ENCODE measurements around the gene MOV10L1.
"Not testable (repeated sequence)": the region's sequence is repeated elsewhere in the genome, so short reads cannot be mapped to it uniquely, and the experiment has no call there.

Gene MOV10L1

DNA sequence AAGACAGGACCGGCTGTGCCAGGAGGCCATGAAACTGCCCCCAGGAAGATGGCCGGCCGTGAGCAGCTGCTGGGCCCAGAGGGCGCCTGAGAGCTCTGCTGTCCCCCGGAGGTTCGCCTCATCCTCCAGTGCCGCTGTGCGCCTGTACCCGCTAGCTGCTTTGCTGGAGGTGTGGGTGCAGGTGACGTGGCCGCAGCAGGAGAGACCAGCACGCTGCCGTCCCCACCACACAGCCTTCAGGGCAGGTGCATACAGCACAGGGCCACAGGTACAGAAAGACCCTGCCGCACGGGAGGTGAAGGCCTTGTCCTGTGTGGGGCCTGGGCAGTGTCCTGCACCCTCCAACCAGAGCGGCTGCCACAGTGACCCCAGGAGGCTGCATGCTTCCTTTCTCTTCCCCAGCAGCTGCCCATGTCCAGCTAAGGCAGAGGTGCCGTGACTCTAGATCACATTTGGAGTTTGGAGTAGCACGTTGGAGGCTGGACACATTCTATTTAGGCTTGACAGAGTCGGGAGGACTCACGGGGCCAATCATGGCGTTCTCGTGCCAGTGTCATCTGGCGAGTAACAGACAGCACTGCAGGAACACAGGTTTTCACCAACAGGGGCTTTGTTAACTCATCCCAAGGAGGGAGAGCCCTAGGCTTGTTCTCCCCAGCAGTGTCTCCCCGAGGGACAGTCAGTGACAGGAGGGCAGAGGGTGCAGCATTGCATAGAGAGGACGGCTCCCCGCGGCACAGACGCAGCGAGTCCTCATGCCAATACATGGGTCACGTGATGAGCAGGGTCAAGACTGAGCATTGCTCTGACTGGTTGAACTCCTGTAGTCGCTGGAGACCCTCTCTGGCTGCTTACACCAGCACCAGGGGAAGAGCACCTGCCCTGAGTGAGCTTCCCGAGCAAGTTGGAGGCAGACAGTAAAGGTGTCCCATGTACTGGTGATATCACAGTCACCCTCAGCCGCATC, 62.0 kb downstream of the MOV10L1 start:
- FAIRE-seq (no peak), DNase-seq (ENCODE audit: insufficient read length, low spot score) (no peak)

DNA sequence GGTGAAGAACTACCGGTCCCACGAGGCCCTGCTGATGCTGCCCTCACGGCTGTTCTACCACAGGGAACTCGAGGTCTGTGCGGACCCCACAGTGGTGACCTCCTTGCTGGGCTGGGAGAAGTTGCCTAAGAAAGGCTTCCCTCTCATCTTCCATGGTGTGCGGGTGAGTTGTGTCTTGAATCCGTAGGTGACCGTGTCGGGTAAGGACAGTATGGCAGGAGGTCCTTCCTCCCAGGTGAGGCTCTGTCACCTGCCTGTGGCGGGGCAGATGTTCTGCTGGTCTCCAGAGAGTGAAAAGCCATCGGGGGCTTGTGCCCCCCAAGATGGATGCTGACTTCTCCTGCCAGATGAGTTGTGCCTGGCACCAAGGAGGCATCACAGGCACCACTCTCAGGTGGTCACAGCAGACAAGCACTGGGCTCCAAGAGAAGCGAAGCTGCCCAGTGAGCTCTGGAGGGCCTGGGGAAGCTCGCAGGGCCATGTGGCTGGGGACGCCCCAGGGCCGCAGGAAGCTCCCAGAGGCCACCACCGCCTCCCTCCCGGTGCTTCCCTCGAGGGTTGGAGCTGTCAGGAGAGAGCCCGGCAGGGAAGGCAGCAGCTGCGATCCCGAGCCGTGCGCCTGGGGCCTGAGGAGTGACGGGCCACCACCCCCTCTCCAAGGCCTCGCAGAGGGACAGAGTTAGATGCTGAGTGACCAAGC, 63.4 kb downstream of the MOV10L1 start:
- no peak for FAIRE-seq
- no peak for DNase-seq (ENCODE audit: insufficient read length, low spot score)

DNA sequence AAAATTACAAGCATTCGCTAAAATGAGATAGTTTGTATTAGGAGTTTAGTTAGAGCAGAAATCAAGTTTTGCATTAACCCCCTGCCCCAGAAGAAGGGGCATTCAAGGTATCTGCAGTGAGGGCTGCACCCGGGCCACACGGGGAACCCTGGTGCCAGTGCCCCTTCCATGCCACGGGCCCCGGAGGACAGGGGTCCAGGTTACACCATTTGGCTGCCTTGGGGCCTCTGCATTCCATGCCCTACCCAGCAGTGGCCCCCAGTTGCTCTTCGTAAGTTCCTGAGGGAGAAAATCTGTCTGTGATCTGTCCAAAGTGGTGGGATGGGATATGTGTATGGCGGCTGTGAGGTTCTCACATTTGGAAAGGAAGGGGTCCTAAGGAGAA, 63.9 kb downstream of the MOV10L1 start:
- no peak for DNase-seq (ENCODE audit: insufficient read length, low spot score)
- no peak for FAIRE-seq

DNA sequence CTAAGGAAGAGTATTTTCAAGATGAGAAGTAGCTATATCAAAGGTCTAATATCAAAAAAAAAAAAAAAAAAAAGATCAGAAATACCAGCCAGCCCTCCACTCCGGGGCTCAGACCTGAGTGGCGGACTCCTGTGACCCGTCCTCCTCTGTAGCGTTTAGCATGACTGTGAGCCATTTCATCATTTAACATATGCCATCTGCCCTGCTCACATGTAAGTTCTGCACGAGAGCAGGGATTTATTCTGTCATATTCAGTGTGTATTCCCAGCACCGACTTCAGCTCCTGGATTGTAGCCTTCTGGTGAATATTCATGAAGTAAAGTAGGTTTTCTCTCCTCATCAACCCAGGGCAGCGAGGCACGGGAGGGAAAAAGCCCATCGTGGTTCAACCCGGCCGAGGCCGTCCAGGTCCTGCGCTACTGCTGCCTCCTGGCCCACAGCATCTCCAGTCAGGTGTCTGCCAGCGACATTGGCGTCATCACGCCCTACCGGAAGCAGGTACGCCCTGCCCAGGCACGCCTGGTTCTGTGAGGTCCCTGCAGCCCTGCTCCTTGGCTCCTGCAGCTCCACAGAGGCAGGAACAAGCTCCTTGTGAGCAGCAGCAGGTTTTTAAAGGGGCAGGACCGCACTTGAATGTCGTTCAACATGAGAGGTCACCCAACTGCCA, 68.0 kb downstream of the MOV10L1 start:
- no peak for FAIRE-seq
- no peak for DNase-seq (ENCODE audit: insufficient read length, low spot score)

DNA sequence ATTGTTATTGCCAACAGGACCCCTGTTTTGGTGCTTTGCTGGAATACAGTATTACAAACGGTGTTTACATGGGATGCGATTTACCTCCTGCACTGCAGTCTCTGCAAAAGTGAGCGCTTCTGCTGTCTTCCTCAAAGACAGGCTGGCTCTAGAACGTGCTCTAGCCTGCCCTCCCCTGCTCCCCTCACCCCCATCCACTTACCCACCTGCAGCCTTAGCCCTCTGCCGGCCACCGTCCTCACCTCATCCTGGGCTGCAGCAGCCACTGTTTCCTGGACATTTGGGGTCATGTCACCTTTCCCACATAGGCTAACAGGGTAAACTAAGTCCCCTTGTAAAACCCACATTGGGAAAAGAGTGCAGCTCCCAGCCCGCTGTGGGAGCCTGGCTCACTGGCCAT, 71.1 kb downstream of the MOV10L1 start:
- FAIRE-seq, result no peak
- no peak for DNase-seq (ENCODE audit: insufficient read length, low spot score)

DNA sequence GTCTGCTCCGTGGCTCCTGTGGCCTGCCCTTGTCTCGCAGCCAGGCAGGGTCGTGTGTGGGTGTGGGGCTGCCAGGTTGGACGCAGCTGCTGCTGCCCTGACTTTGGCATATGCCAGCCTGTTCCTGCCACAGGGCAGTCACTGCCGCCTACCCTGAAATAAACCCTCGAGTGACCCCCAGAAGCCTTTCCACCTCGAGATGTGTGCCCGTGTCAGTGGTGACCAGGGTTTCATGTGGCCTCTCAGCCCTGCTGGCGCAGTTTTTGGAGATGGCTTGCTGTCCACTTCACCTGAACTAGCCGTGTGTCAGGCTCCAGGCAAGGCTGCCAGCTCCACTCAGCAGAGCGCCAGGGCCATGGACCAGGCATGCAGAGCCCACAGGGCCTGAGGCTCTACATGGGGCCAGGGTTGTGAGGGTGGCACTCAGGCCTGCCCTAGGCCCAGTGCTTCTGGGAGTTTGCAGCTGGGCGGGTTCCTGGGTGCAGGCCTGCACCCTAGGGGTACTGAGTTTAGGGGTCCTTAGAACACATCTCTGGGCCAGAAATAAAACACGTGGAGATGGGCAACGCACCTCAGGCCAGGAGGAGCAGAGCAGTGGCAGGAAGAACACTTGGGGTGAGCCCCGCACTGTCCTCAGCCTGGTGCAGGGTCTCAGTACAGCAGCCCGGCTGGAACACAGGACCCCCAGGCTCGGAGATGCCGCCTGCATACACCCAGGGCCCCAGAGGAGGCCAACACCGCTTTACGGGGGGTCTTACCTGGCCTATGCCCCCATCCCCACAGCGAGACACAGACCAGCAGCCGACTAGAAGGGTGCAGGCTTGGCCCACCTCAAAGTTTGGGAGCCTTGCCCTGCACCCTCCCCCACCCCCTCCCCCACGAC, 71.9 kb downstream of the MOV10L1 start:
- no peak for FAIRE-seq

DNA sequence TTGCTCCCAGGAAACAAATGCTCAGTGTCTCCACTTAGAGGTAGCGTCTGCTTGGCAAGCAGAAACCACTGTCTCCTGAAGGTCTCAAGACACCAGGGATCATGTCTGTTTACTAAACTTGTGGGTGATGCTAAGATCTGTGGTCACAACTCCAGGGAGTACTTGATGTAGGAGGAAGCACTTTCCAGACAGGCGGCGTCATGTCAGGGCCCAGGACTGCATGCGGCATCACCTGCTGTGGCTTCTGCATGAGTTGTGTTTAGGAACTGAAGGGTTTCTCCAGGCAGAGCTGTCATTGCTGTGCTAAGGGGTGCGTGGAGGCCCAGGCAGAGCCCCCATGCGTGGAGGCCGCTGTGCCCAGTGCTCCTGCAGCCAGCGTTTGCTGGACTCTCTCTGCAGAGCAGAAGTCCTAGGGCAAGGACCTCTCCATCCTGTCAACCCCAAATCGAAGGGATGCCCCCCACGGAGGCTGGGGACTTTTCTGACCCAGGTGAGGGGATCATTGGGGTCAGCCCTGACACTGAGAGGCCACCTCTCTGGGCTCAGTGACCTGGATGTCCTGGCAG, 72.7 kb downstream of the MOV10L1 start:
- FAIRE-seq (no peak), DNase-seq (ENCODE audit: insufficient read length, low spot score) (no peak)

More for the DNA sequence above, 71.9 kb downstream of the MOV10L1 start:
- DNase-seq (ENCODE audit: insufficient read length, low spot score), result no peak

DNA sequence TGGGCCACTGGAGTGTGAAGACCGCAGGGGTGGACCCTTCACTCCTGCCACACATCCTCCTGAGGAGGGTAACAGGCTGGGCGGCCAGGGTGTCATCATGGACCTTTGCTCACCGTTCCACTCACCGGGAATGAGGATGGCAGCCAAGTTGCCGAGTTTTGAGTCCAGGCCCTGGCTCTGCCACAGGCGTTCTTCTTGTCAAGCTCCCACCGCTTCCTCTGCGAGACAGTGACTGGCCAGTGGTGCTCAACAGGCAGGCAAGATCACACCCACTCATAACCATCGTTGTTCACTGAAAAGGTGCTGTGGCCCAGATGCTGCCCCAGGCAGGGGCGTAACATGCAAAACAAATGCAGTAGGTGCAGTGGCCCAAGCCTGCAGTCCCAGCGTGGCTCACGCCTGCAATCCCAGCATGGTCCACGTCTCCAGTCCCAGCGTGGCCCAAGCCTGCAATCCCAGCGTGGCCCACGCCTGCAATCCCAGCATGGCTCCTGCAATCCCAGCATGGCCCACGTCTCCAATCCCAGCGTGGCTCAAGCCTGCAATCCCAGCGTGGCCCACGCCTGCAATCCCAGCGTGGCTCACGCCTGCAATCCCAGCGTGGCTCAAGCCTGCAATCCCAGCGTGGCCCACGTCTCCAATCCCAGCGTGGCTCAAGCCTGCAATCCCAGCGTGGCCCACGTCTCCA, 75.8 kb downstream of the MOV10L1 start:
- no peak for FAIRE-seq
- DNase-seq (ENCODE audit: insufficient read length, low spot score), result no peak

DNA sequence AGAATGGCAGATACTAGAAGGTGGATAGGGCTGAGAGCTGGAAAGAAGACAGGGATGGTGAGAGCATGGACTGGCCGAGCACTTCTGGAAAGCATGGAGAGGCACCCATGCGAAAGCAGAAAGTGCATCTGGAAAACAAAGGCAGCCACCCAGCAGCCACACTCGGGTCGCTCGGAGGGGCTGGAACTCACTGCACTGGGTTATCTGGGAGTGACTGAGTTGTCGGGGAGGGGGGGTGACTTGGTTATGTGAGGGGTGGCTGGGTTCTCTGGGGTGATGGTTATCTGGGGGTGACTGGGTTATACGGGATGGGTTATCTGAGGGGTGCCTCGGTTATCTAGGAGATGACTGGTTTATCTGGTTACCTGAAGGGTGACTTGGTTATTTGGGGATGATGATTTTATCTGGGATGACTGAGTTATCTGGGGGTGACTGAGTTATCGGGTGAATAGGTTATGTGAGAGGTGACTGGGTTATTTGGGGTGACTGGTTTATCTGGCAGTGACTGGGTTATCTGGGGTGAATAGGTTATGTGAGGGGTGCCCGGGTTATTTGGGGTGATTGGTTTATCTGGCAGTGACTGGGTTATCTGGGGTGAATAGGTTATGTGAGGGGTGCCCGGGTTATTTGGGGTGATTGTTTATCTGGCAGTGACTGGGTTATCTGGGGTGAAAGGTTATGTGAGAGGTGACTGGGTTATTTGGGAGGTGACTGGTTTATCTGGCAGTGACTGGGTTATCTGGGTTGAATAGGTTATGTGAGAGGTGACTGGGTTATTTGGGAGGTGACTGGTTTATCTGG, 78.1 kb downstream of the MOV10L1 start:
- FAIRE-seq, result no peak

DNA sequence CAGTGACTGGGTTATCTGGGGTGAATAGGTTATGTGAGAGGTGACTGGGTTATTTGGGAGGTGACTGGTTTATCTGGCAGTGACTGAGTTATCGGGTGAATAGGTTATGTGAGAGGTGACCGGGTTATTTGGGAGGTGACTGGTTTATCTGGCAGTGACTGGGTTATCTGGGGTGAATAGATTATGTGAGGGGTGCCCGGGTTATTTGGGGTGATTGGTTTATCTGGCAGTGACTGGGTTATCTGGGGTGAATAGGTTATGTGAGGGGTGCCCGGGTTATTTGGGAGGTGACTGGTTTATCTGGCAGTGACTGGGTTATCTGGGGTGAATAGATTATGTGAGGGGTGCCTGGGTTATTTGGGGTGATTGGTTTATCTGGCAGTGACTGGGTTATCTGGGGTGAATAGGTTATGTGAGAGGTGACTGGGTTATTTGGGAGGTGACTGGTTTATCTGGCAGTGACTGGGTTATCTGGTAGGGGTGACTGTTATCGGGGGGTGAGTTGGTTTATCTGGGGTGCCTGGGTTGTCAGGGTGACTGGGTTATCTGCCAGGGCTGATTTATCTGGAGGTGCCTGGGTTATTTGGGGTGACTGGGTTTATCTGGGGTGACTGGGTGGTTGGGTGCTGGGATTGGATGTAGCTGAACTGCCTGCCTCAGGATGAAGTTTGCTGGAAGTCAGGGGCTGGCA, 78.8 kb downstream of the MOV10L1 start:
- FAIRE-seq; DNase-seq (ENCODE audit: insufficient read length, low spot score): not testable (repeated sequence)

More for the DNA sequence above, 78.1 kb downstream of the MOV10L1 start:
- no peak for DNase-seq (ENCODE audit: insufficient read length, low spot score)

DNA sequence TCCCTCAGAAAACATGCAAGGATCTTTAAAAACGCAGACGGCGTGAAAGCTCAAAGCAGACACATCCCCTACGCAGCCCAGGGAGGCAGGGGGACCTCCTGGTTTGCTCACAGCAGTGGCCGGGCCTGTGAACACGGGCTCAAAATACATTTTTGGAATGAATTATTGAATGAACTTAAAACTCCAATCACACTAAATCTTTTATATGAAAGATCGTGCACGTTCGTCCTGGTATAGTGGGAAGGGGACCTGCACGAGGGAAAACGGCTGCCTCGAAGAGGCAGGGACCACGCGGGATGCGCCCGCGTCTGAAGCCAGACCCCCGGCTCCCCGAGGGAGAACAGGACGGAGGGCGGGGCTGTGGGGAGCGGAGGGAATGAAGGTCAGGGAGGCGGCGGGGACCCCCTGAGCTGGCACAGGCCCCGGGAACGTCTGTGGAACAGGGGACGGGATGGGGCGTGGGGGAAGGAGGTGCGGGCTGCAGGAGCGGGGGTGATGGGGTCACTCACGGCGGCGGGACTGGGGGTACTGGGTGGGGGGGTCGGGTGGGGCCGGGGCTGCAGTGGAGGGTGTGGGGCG, 79.5 kb downstream of the MOV10L1 start:
- no peak for DNase-seq (ENCODE audit: insufficient read length, low spot score)
- FAIRE-seq, result no peak

DNA sequence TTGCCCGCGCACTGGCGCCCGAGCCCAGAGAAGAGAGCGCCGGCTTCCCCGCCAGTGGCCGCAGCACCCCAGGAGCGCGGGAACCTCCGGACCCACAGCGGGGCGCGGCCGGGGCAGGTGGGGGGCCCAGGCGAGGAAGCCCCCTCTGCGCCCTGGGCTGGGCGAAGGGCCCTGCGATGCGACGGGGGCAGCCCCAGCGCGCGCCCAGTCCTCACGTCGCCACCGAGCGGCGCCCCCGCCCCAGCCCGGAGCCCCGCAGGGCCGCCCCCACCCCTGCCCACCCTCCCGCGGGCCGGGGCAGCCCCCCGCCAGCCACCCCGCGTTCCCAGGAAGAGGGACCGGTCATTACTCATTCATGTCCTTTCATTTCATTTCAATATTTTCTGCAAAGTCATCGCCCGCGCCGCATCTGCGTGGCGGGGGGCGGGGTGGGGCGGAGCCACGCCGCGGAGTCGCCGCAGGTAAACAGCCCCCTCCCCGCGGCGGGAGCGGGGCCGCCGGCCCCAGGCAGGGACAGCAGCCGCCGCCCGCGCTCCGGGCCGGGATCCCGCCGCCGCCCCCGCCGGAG, 80.1 kb downstream of the MOV10L1 start:
- FAIRE-seq, result no peak
- no peak for DNase-seq (ENCODE audit: insufficient read length, low spot score)

DNA sequence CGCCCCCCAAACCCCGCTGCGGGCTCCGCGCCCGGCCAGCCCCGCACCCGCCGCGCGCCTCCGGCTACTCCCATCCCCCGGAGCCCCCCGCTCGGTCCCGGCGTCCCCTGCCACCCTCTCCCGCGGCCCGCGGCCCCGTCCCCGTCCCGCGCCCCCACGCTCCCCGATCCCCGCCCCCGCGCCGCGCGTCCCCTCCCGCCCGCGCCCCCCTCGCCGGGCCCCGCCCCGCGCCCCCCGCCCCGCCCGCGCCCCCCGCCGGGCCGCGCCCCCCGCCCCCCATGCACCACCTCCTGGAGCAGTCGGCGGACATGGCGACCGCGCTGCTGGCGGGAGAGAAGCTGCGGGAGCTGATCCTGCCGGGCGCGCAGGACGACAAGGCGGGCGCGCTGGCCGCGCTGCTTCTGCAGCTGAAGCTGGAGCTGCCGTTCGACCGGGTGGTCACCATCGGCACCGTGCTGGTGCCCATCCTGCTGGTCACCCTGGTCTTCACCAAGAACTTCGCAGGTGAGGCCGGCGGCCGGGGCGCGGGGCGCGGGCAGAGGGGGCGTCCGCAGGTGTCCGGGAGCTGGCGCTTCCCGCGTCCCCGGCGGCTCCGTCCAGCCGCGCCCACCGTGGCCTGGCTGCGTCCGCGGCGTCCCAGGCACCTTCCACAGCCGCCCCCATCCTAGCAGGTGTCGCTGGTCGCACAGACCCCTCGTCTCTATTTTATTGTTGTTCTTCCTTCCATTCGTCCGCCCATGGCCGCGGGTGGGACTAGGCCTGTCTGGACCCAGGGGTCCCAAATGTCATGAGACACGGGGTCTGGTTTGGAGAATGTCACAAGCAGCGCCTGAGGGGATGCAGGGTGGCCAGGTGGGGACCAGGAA, 80.9 kb downstream of the MOV10L1 start, which contains the start of gene PANX2:
TSS of gene PANX2 (plus strand) at position 279 of the 866 bp plus-strand sequence. CDS start at position 279, 0 bp downstream.
- FAIRE-seq, result no peak
- DNase-seq (ENCODE audit: insufficient read length, low spot score), result no peak

DNA sequence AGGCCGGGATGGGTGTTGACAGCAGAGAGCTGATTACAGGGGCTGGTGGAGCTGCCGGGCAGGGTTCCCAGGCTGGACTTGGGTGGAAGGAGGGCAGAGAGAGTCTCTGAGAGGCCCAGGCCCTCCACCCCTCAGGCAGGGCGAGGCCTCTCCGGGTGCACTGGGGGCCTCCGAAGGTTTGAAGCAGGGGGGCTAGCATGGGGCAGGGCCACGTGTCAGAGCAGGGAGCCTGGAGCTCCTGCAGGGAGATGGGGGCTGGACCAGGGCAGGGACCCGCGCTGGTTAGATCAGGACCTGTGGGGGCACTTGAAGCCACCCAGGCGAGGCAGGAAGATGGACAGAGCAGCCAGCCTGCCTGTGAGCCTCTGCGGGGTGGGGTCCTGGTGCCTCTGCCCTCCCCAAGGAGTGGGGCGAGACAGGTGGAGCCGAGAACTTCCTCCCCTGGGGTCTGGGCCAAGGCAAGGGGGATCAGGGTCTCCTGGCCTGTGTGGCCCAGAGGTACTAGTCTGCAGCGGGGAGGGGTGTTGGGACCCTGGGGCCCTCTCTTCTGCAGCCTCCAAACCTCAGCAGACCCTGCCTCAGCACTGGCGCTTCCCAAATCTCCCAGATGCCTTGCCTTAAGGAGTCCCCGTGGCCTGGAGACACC, 81.6 kb downstream of the MOV10L1 start:
- DNase-seq (ENCODE audit: insufficient read length, low spot score) (no peak), FAIRE-seq (no peak)

DNA sequence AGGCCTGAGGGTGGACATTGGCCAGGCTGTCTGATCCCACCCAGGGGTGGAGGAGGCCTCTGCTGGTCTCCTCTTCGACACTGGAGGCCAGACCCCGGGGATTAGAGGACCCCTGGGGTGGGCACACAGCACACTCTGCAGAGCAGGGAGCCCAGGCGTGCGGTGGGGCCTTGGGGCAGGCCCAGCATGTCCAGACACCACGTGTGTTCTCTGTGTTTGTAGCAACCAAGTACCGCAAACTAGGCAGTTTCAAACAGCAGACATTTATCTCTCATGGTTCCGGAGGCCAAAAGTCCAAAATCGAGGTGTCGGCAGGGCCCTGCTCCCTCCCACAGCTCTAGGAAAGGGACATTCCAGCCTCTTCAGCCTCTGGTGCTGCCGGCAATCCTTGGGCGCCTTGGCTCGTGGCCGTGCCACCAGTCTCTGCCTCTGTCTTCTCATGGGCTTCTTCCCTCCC, 82.2 kb downstream of the MOV10L1 start:
- FAIRE-seq, result no peak
- DNase-seq (ENCODE audit: insufficient read length, low spot score), result no peak
